ENCODE measurements around the gene HIC1.

HIC1 gene

GRCh38 chr17:2028234-2028614 lies 26.7 kb upstream of the HIC1 start:
- Histone ChIP-seq H3K9ac (ENCODE audit: low read depth, low read length) (no peak overlapping the region), H3K27me3 (ENCODE audit: control insufficient read depth, insufficient read depth, low read length) (peaks cover 61% of the 10 kb centered on the region), H3K36me3 (ENCODE audit: control insufficient read depth, insufficient read depth, low read length) (no peaks in the 10 kb centered on the region), H3K4me1 (ENCODE audit: control insufficient read depth, insufficient read depth, low read length) (peaks cover 4% of the 10 kb centered on the region), H3K9me3 (ENCODE audit: control insufficient read depth, insufficient read depth, low read length) (no peaks in the 10 kb centered on the region), H3K4me3 (ENCODE audit: low read depth, low read length) (no peak overlapping the region)

- peaks cover 58% of the 10 kb centered on the region for H3K27me3 ChIP-seq (ENCODE audit: control insufficient read depth, insufficient read depth, low read length)
- H3K4me3 ChIP-seq (ENCODE audit: low read depth, low read length) = no peak overlapping the region
- no peaks in the 10 kb centered on the region for H3K9me3 ChIP-seq (ENCODE audit: control insufficient read depth, insufficient read depth, low read length)
- peaks cover 2% of the 10 kb centered on the region for H3K4me1 ChIP-seq (ENCODE audit: control insufficient read depth, insufficient read depth, low read length)
- H3K9ac ChIP-seq (ENCODE audit: low read depth, low read length) = no peak overlapping the region
- peaks cover 3% of the 10 kb centered on the region for H3K36me3 ChIP-seq (ENCODE audit: control insufficient read depth, insufficient read depth, low read length)
Measured at GRCh38 chr17:2028737-2029136, 26.2 kb upstream of the HIC1 start.

DNA sequence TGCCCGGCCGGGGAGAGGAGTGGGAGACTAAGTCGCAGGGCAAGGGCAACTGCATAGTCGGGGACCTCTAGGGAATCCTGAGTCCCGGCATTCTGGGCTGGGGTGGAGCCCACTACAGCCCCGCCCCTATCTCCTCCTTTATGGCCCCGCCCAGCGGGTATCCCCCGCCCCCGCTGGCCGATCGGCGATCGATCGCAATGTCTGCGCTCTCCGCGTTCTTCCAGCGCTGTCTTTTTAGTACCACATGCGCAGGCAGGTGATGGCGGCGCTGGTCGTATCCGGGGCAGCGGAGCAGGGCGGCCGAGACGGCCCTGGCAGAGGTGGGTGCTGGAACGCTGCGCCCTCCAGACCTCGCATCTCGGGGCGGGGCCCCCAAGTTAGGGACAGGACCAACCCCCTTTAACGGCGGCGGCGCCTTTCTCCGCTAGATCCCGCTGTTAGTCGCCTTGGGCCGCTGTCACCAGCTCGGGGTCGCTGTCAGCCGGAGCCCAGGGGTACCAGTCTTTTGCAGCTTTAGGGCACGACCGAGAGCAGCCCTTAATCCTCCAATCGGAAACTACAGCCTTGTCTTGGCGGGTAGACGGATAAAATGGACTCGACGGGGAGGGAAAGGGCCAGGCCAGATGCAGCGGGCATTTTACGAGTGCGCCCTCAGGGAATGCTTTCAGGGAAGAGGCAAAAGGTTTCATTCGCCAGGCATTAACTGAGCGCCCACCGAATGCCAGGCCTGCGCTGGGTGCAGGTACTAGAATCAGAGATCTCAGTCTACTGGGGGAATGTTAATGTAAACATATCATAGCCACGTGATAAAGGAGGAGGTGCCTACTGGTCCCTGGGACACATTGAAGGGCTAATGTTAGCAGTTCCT lies 24.8 kb upstream of the HIC1 start, which contains the start of gene DPH1:
DPH1 (plus strand) TSS at position 243 of the 868 bp plus-strand sequence; CDS start at position 260, 17 bp downstream.
- Histone ChIP-seq H3K27me3 (ENCODE audit: control insufficient read depth, insufficient read depth, low read length) (peaks cover 44% of the 10 kb centered on the region), H3K4me3 (ENCODE audit: low read depth, low read length) (peak within 1 kb of the TSS; percentile 99), H3K9ac (ENCODE audit: low read depth, low read length) (peak within 1 kb of the TSS; percentile 24), H3K4me1 (ENCODE audit: control insufficient read depth, insufficient read depth, low read length) (peaks cover 2% of the 10 kb centered on the region), H3K36me3 (ENCODE audit: control insufficient read depth, insufficient read depth, low read length) (peaks cover 4% of the 10 kb centered on the region), H3K9me3 (ENCODE audit: control insufficient read depth, insufficient read depth, low read length) (no peaks in the 10 kb centered on the region)

- Histone ChIP-seq H3K9ac (ENCODE audit: low read depth, low read length) (no peak overlapping the region), H3K9me3 (ENCODE audit: control insufficient read depth, insufficient read depth, low read length) (no peaks in the 10 kb centered on the region), H3K27me3 (ENCODE audit: control insufficient read depth, insufficient read depth, low read length) (peaks cover 38% of the 10 kb centered on the region), H3K36me3 (ENCODE audit: control insufficient read depth, insufficient read depth, low read length) (peaks cover 4% of the 10 kb centered on the region), H3K4me1 (ENCODE audit: control insufficient read depth, insufficient read depth, low read length) (peaks cover 2% of the 10 kb centered on the region), H3K4me3 (ENCODE audit: low read depth, low read length) (peak overlapping the region; percentile 99)
Measured at GRCh38 chr17:2030779-2031163, 24.1 kb upstream of the HIC1 start.

DNA sequence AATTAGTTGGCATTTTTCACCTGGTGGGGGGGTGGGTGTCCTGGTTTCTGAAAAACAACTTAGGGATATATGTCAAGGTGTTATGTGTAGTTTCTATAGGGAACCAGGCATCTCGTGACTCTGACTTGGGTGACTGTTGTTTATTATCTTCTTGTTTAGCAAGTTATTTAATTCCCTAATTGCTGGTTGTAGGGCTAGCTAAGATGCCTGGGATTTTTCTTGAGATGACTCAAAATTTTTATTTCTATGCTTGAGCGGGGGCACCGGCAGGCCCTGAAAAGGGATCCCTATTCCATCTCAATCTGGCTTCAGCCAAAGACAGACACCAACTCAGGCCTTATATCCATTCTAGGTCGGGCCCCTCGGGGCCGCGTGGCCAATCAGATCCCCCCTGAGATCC lies 21.8 kb upstream of the HIC1 start:
- Histone ChIP-seq H3K27me3 (ENCODE audit: control insufficient read depth, insufficient read depth, low read length) (peaks cover 16% of the 10 kb centered on the region), H3K4me3 (ENCODE audit: low read depth, low read length) (no peak overlapping the region), H3K9me3 (ENCODE audit: control insufficient read depth, insufficient read depth, low read length) (no peaks in the 10 kb centered on the region), H3K9ac (ENCODE audit: low read depth, low read length) (no peak overlapping the region), H3K4me1 (ENCODE audit: control insufficient read depth, insufficient read depth, low read length) (peaks cover 2% of the 10 kb centered on the region), H3K36me3 (ENCODE audit: control insufficient read depth, insufficient read depth, low read length) (peaks cover 7% of the 10 kb centered on the region)

DNA sequence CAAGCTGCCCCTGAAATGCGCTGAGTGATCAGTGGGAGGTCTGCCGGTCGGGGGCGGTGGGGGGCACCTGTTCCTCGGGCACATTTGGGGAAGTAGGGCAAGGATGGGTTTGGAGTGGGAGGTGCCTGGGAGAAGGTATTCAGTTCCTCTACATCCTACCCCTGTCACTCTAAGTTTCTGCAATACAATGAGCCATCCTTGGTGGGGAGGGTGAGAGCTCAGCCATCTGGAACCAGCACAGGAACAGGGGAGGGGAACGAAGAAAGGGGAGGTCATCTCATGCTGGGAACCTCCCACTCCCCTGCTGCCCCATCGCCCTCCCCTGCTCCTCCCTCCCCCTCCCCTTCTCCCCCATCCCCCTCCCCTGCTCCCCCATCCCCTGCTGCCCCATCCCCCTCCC lies 20.7 kb upstream of the HIC1 start:
- Histone ChIP-seq H3K27me3 (ENCODE audit: control insufficient read depth, insufficient read depth, low read length) (peaks cover 6% of the 10 kb centered on the region), H3K9me3 (ENCODE audit: control insufficient read depth, insufficient read depth, low read length) (no peaks in the 10 kb centered on the region), H3K4me1 (ENCODE audit: control insufficient read depth, insufficient read depth, low read length) (peaks cover 2% of the 10 kb centered on the region), H3K36me3 (ENCODE audit: control insufficient read depth, insufficient read depth, low read length) (peaks cover 7% of the 10 kb centered on the region), H3K9ac (ENCODE audit: low read depth, low read length) (no peak overlapping the region), H3K4me3 (ENCODE audit: low read depth, low read length) (no peak overlapping the region)

- H3K27me3 ChIP-seq (ENCODE audit: control insufficient read depth, insufficient read depth, low read length) = peaks cover 1% of the 10 kb centered on the region
- peaks cover 2% of the 10 kb centered on the region for H3K4me1 ChIP-seq (ENCODE audit: control insufficient read depth, insufficient read depth, low read length)
- H3K4me3 ChIP-seq (ENCODE audit: low read depth, low read length) = no peak overlapping the region
- H3K9ac ChIP-seq (ENCODE audit: low read depth, low read length) = no peak overlapping the region
- H3K9me3 ChIP-seq (ENCODE audit: control insufficient read depth, insufficient read depth, low read length) = no peaks in the 10 kb centered on the region
- peaks cover 7% of the 10 kb centered on the region for H3K36me3 ChIP-seq (ENCODE audit: control insufficient read depth, insufficient read depth, low read length)
Measured at GRCh38 chr17:2034806-2035540, 19.9 kb upstream of the HIC1 start.

GRCh38 chr17:2035541-2036488 lies 19.1 kb upstream of the HIC1 start:
- Histone ChIP-seq H3K27me3 (ENCODE audit: control insufficient read depth, insufficient read depth, low read length) (peaks cover 2% of the 10 kb centered on the region), H3K9me3 (ENCODE audit: control insufficient read depth, insufficient read depth, low read length) (no peaks in the 10 kb centered on the region), H3K9ac (ENCODE audit: low read depth, low read length) (no peak overlapping the region), H3K4me1 (ENCODE audit: control insufficient read depth, insufficient read depth, low read length) (peaks cover 2% of the 10 kb centered on the region), H3K36me3 (ENCODE audit: control insufficient read depth, insufficient read depth, low read length) (peaks cover 7% of the 10 kb centered on the region), H3K4me3 (ENCODE audit: low read depth, low read length) (no peak overlapping the region)

- Histone ChIP-seq H3K4me1 (ENCODE audit: control insufficient read depth, insufficient read depth, low read length) (no peaks in the 10 kb centered on the region), H3K9ac (ENCODE audit: low read depth, low read length) (no peak overlapping the region), H3K9me3 (ENCODE audit: control insufficient read depth, insufficient read depth, low read length) (no peaks in the 10 kb centered on the region), H3K36me3 (ENCODE audit: control insufficient read depth, insufficient read depth, low read length) (peaks cover 7% of the 10 kb centered on the region), H3K4me3 (ENCODE audit: low read depth, low read length) (no peak overlapping the region), H3K27me3 (ENCODE audit: control insufficient read depth, insufficient read depth, low read length) (peaks cover 5% of the 10 kb centered on the region)
Measured at GRCh38 chr17:2037155-2037554, 17.7 kb upstream of the HIC1 start.

GRCh38 chr17:2040219-2040827 lies 14.6 kb upstream of the HIC1 start:
- Histone ChIP-seq H3K4me1 (ENCODE audit: control insufficient read depth, insufficient read depth, low read length) (no peaks in the 10 kb centered on the region), H3K4me3 (ENCODE audit: low read depth, low read length) (no peak overlapping the region), H3K9ac (ENCODE audit: low read depth, low read length) (no peak overlapping the region)

More at GRCh38 chr17:2040219-2040827, 14.6 kb upstream of the HIC1 start:
- Histone ChIP-seq H3K27me3 (ENCODE audit: control insufficient read depth, insufficient read depth, low read length) (peaks cover 5% of the 10 kb centered on the region), H3K9me3 (ENCODE audit: control insufficient read depth, insufficient read depth, low read length) (no peaks in the 10 kb centered on the region), H3K36me3 (ENCODE audit: control insufficient read depth, insufficient read depth, low read length) (peaks cover 4% of the 10 kb centered on the region)
